SU-DHL-6 (cell line): Measurements from ENCODE around the gene DCD.

Experiments used
- H2AFZ ChIP-seq: fragments of 200-600 bp; sonication (generic); 2 replicates; pipeline ENCODE4 v1.6.1; 2014; ENCODE audit warnings: low read depth, mild to moderate bottlenecking, moderate library complexity, mixed read lengths, antibody characterized with exemption, low read length; ENCODE audit not compliant: severe bottlenecking
- H3F3A ChIP-seq: fragments of 200-600 bp; shearing (Covaris generic); 2 replicates; pipeline ENCODE4 v1.6.0; 2016; ENCODE audit warnings: antibody characterized with exemption, mild to moderate bottlenecking; ENCODE audit not compliant: insufficient read depth
- H3K27ac ChIP-seq: fragments of 200-600 bp; sonication (generic); 2 replicates; pipeline ENCODE4 v1.5.1; 2016; ENCODE audit warnings: low read depth, mild to moderate bottlenecking, low read length, moderate library complexity, mixed read lengths
- H3K27me3 ChIP-seq: fragments of 200-600 bp; sonication (generic), shearing (Covaris generic); 2 replicates; pipeline ENCODE4 v1.6.0; 2014; ENCODE audit warnings: mild to moderate bottlenecking, low read length
- H3K36me3 ChIP-seq: fragments of 200-600 bp; sonication (generic); 2 replicates; pipeline ENCODE4 v1.6.1; 2014; ENCODE audit warnings: mild to moderate bottlenecking, low read length, mixed read lengths
- H3K4me2 ChIP-seq: fragments of 300-600, 200-600 bp; shearing (Covaris generic), sonication (generic); 2 replicates; pipeline ENCODE4 v1.6.0; 2014; ENCODE audit warnings: low read length, low read depth, mild to moderate bottlenecking; ENCODE audit not compliant: poor library complexity, severe bottlenecking
- H3K4me3 ChIP-seq: fragments of 200-600 bp; sonication (generic); 2 replicates; pipeline ENCODE4 v1.5.1; 2014; ENCODE audit warnings: antibody characterized with exemption, low read length, mild to moderate bottlenecking, mixed read lengths; ENCODE audit not compliant: insufficient read depth, poor library complexity, severe bottlenecking
- H3K79me2 ChIP-seq: fragments of 200-600 bp; sonication (generic); 2 replicates; pipeline ENCODE4 v1.6.1; 2014; ENCODE audit warnings: mild to moderate bottlenecking, low read length, moderate library complexity; ENCODE audit not compliant: insufficient read depth
- H3K9ac ChIP-seq: fragments of 200-600 bp; sonication (generic); 2 replicates; pipeline ENCODE4 v1.7.0; 2014; ENCODE audit warnings: mild to moderate bottlenecking, low read length
- H3K9me2 ChIP-seq: fragments of 200-600 bp; sonication (generic); replicated peaks from 2 replicates; pipeline ENCODE4 v1.6.1; 2014; ENCODE audit warnings: low read length; ENCODE audit not compliant: insufficient read depth
- H3K9me3 ChIP-seq: fragments of 200-600 bp; sonication (generic); 2 replicates; pipeline ENCODE4 v1.6.1; 2014; ENCODE audit warnings: low read length, mixed read lengths; ENCODE audit not compliant: insufficient read depth
- H4K20me1 ChIP-seq: fragments of 200-600 bp; sonication (generic); 2 replicates; pipeline ENCODE4 v1.6.1; 2014; ENCODE audit warnings: low read depth, mild to moderate bottlenecking, antibody characterized with exemption, low read length, moderate library complexity, mixed read lengths
- CTCF ChIP-seq: fragments of 200-600 bp; sonication (generic); IDR thresholded peaks from one replicate; pipeline ENCODE4 v1.5.1; 2017; ENCODE audit warnings: antibody characterized with exemption, mild to moderate bottlenecking, low read length, moderate library complexity; ENCODE audit not compliant: insufficient read depth, poor library complexity, severe bottlenecking
- EZH2phosphoT487 ChIP-seq: fragments of 200-600 bp; sonication (generic), shearing (Covaris generic); conservative IDR thresholded peaks from 2 replicates; pipeline ENCODE4 v1.6.1; 2018; ENCODE audit warnings: mild to moderate bottlenecking, antibody characterized with exemption, low read length, moderate library complexity, mixed read lengths

DCD gene

DNA sequence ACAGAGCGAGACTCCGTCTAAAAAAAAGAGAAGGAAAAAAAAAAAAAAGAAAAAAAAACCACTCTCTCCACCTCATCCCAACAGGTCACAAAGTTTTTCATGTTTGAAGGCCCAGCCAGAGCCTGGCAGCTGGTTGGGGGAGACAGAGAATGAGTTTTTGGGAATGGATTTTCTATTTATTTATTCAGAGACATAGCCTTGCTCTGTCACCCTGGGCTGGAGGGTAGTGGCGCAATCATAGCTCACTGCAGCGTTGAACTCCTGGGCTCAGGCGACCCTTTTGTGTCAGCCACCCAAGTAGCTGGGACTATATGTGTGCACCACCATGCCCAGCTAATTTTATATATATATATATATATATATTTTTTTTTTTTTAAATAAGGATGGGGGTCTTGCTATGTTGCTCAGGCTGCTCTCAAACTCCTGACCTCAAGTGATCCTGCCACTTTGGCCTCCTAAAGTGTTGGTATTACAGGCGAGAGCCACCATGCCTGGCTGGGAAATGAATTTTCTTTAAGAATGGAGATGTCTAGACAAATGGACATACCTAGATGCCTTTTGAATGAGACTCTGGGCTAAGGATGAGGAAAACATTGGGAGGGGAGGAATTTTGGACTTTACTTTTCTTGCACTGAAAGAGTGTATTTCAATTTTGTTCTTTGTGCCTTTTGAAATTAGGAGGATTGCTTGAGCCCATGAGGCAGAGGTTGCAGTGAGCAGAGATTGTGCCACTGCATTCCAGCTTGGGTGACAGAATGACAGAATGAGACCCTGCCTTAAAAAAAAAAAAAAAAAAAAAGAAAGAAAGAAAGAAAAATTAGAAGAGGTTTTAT is 42.8 kb downstream of the DCD start:
- Histone ChIP-seq H3K9ac (no peak overlapping the region), H3K4me2 (no peak overlapping the region), H3K27me3 (no peaks in the 10 kb centered on the region), H3K36me3 (no peaks in the 10 kb centered on the region), H3K27ac (no peak overlapping the region), H3K4me3 (no peak overlapping the region), H4K20me1 (no peaks in the 10 kb centered on the region), H3K79me2 (no peaks in the 10 kb centered on the region), H3F3A (no peaks in the 10 kb centered on the region), H3K9me2 (no peaks in the 10 kb centered on the region), H3K9me3 (no peaks in the 10 kb centered on the region), H2AFZ (no peak overlapping the region)
- no peak for TF ChIP-seq CTCF
- no peak for TF ChIP-seq EZH2phosphoT487

GRCh38 chr12:54604436-54604835 is 43.7 kb downstream of the DCD start:
- no peak overlapping the region for H3K4me2 ChIP-seq

DNA sequence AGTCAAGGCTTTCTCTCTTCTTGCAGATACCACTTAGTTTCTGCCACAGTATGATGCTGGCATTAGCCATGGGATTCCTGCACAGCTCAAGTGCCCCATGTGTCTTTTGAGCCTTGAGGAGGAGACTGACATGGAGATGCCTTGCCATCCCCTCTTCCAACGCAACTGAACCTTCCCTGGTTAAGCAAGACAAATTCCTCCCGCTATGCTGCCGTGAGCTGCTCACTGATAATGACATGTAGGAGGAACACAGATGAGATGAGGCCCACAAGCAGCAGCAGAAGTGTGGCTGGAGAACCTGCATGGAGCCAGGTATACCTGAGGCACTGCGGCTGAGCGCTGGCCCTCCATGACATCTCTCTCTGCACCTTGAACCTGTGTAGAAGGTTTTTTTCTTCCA is 44.3 kb downstream of the DCD start:
- H3K79me2 ChIP-seq = no peaks in the 10 kb centered on the region
- no peaks in the 10 kb centered on the region for H4K20me1 ChIP-seq
- TF ChIP-seq EZH2phosphoT487 = no peak
- no peak for TF ChIP-seq CTCF
- no peaks in the 10 kb centered on the region for H3F3A ChIP-seq
- peak overlapping the region; percentile 39 for H2AFZ ChIP-seq
- H3K27ac ChIP-seq = no peak overlapping the region
- H3K9me3 ChIP-seq = no peaks in the 10 kb centered on the region
- H3K4me3 ChIP-seq = no peak overlapping the region
- H3K27me3 ChIP-seq = no peaks in the 10 kb centered on the region
- no peak overlapping the region for H3K9ac ChIP-seq
- no peaks in the 10 kb centered on the region for H3K36me3 ChIP-seq
- H3K4me2 ChIP-seq = no peak overlapping the region
- H3K9me2 ChIP-seq = no peaks in the 10 kb centered on the region

More at GRCh38 chr12:54604436-54604835, 43.7 kb downstream of the DCD start:
- no peak overlapping the region for H3K9ac ChIP-seq
- no peaks in the 10 kb centered on the region for H3K79me2 ChIP-seq
- TF ChIP-seq CTCF = no peak
- TF ChIP-seq EZH2phosphoT487 = no peak
- no peaks in the 10 kb centered on the region for H3K9me2 ChIP-seq
- no peak overlapping the region for H3K27ac ChIP-seq
- H3K27me3 ChIP-seq = no peaks in the 10 kb centered on the region
- no peaks in the 10 kb centered on the region for H4K20me1 ChIP-seq
- no peaks in the 10 kb centered on the region for H3K36me3 ChIP-seq
- no peaks in the 10 kb centered on the region for H3F3A ChIP-seq
- no peak overlapping the region for H3K4me3 ChIP-seq
- no peak overlapping the region for H2AFZ ChIP-seq
- no peaks in the 10 kb centered on the region for H3K9me3 ChIP-seq
